ENCODE results near the gene SPATA31E1. TPM values are rescaled to one million over a fixed set of nuclear protein-coding genes. Genes with fewer than 3 reads are reported as not detected.

SPATA31E1 gene
- total RNA-seq: not detected
- long read RNA-seq: 0 reads

DNA sequence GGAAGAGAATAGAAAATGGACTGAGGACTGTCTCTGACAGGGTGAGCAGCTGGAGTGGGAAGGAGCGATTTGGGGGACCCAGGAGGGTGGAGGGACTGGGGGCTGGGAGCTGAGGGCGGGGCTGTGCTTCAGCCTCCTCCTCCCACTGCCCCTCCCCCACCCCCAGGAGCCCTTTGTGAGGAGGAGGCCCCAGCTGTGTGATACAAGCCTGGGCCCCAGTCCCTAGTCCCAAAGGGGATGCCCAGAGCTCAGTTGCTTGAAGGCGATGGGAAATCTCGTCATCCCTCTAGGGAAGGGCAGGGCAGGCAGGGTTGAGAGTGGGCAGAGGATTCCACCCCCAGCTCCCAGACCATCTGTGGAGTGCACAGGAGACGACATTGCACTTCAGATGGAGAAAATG, at the start of gene SPATA31E1:
Gene SPATA31E1 (plus strand): TSS at position 251 of the 400 bp plus-strand sequence. CDS start 15 bp downstream, at position 266.
- Histone ChIP-seq H3K4me3 (no peak within 1 kb of the TSS), H3K9me3 (replicated peaks) (peaks cover 5% of the 10 kb centered on the region), H3K4me1 (no peaks in the 10 kb centered on the region), H3K27ac (replicated peaks) (no peak within 1 kb of the TSS), H3K36me3 (no peaks in the 10 kb centered on the region), H3K27me3 (ENCODE audit: low read depth) (peaks cover 43% of the 10 kb centered on the region)
- TF ChIP-seq, protein P1, sequence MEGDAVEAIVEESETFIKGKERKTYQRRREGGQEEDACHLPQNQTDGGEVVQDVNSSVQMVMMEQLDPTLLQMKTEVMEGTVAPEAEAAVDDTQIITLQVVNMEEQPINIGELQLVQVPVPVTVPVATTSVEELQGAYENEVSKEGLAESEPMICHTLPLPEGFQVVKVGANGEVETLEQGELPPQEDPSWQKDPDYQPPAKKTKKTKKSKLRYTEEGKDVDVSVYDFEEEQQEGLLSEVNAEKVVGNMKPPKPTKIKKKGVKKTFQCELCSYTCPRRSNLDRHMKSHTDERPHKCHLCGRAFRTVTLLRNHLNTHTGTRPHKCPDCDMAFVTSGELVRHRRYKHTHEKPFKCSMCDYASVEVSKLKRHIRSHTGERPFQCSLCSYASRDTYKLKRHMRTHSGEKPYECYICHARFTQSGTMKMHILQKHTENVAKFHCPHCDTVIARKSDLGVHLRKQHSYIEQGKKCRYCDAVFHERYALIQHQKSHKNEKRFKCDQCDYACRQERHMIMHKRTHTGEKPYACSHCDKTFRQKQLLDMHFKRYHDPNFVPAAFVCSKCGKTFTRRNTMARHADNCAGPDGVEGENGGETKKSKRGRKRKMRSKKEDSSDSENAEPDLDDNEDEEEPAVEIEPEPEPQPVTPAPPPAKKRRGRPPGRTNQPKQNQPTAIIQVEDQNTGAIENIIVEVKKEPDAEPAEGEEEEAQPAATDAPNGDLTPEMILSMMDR (IDR thresholded peaks at IDR 0.05; ENCODE audit: borderline replicate concordance): no peak
- no peak for DNase-seq
- intact Hi-C loops (cut with micrococcal nuclease): no loop called here

DNA sequence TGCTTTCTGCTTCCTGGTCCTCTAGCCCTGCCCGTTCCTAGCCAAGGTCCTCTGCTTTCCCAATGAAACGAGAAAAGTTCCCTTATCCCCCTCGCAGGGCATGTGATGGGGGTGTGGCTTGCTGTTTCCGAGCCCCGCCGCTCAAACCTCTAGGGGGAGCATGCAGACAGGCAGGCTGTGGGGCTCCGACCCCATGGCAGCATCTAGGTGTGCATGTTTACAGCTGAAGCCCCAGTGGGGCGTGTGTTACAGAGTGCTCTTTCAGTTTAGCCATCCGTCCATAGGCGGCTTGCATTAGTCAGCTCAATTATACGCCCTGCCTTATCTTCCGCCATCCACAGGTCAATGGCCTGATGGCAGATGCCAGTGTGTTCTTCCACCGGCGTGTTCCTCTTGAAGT, 48.3 kb upstream of the SPATA31E1 start:
- intact Hi-C loops (cut with micrococcal nuclease): no loop called here
- Histone ChIP-seq H3K36me3 (no peaks in the 10 kb centered on the region), H3K4me3 (no peak overlapping the region), H3K4me1 (peaks cover 5% of the 10 kb centered on the region), H3K27ac (replicated peaks) (no peak overlapping the region), H3K9me3 (replicated peaks) (no peaks in the 10 kb centered on the region), H3K27me3 (ENCODE audit: low read depth) (peaks cover 52% of the 10 kb centered on the region)
- no peak for DNase-seq
- TF ChIP-seq, protein P1 (IDR thresholded peaks at IDR 0.05; ENCODE audit: borderline replicate concordance): no peak

DNA sequence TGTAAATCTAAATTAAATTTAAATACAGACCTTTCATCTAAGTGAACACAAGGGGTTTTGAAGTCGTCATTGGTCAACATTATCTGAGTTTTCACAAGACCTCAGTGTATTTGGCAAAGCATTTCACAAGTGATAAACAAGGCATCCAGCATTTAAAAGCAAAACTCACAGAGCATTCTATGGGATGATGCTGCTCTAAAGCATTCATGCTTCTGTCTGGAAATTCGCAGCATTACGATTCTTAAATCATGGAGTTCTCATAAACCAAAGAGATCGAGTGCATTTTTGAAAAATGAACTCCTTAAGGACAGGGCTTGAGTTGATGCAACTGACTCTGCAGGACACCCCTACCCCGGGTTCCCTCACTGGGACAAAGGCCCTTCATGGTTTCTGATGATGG, 46.1 kb upstream of the SPATA31E1 start:
- Histone ChIP-seq H3K27me3 (ENCODE audit: low read depth) (peaks cover 42% of the 10 kb centered on the region), H3K4me3 (no peak overlapping the region), H3K36me3 (no peaks in the 10 kb centered on the region), H3K27ac (replicated peaks) (no peak overlapping the region), H3K9me3 (replicated peaks) (no peaks in the 10 kb centered on the region), H3K4me1 (peaks cover 5% of the 10 kb centered on the region)
- DNase-seq: no peak
- TF ChIP-seq, protein P1 (IDR thresholded peaks at IDR 0.05; ENCODE audit: borderline replicate concordance): no peak
- intact Hi-C loops (cut with micrococcal nuclease): no loop called here

DNA sequence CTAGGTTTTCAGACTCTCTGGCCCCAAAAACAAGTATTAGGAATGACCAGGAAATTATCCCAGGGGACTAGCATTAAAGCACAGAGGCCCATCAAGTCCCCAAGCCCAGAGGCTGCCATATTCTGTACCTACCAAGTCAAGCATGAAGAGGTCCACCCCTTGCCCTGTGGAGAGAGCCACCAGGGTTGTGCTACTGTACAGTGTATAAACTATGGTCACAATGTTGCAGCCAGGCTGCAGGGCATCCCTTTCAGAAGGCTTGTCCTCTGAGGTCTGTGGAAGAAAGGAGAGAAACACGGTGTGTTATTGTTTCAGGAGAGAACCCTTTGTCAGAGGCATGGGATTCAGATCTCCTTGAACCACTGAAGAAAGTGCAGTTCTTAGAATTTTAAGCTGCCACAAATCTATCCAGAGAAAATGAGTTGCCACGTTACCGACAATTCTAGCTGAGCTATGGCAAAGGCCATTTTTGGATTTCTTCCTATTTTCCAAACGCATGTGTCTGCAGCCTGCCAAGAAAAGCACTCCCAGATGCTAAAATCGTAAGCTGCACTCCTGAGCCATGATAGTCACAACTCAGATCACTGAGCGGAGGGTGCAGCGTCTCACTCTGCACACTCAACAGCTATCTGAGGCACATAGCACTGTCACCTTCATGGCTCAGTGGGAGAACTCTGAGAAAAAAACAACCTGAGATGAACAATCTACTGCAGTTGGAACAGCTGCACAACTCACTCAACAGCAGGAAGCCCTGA, 45.5 kb upstream of the SPATA31E1 start:
- H3K9me3 ChIP-seq (replicated peaks): no peaks in the 10 kb centered on the region
- intact Hi-C loops (cut with micrococcal nuclease): no loop called here
- no peak overlapping the region for H3K4me3 ChIP-seq
- H3K4me1 ChIP-seq: peaks cover 5% of the 10 kb centered on the region
- TF ChIP-seq, protein P1 (IDR thresholded peaks at IDR 0.05; ENCODE audit: borderline replicate concordance): no peak
- H3K27me3 ChIP-seq (ENCODE audit: low read depth): peaks cover 48% of the 10 kb centered on the region
- H3K27ac ChIP-seq (replicated peaks): no peak overlapping the region
- DNase-seq: no peak
- no peaks in the 10 kb centered on the region for H3K36me3 ChIP-seq

DNA sequence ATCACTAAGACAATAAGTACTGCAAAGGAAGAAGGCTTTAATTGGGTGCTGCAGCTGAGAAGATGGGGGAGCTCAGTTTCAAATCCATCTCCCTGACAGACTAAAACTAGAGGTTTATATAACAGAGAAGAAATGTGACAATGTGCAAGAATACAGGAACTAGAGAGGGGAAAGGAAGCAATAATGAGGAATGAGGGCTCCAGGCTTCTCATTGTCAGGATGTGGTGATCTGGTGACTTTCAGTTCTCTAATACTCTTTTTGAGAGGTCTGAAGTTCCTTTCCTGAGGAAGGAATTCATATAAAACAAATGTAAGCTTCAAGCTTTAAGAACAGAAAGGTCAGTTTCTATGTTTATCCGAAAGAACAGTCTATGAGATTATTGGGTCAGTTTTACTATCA, 42.5 kb upstream of the SPATA31E1 start:
- peaks cover 5% of the 10 kb centered on the region for H3K4me1 ChIP-seq
- no peaks in the 10 kb centered on the region for H3K36me3 ChIP-seq
- TF ChIP-seq, protein P1 (IDR thresholded peaks at IDR 0.05; ENCODE audit: borderline replicate concordance): no peak
- peaks cover 51% of the 10 kb centered on the region for H3K27me3 ChIP-seq (ENCODE audit: low read depth)
- no peak overlapping the region for H3K27ac ChIP-seq (replicated peaks)
- no peak for DNase-seq
- H3K4me3 ChIP-seq: no peak overlapping the region
- H3K9me3 ChIP-seq (replicated peaks): no peaks in the 10 kb centered on the region
- intact Hi-C loops (cut with micrococcal nuclease): no loop called here

Data from left ventricle myocardium inferior (tissue), 1 donor.